GM19240 (cell line): Measurements from ENCODE around the gene ANKS1B.
"Not testable (repeated sequence)": the region's sequence is repeated elsewhere in the genome, so short reads cannot be mapped to it uniquely, and the experiment has no call there.

ENCODE experiments used
- DNase-seq: peaks from one replicate; pipeline ENCODE4 v3.0.0; 2011; ENCODE audit warnings: low spot score; ENCODE audit not compliant: insufficient read length

ANKS1B gene

GRCh38 chr12:99706736-99707473, 277.8 kb downstream of the ANKS1B start:
- DNase-seq = no peak

- no peak for DNase-seq
Measured at GRCh38 chr12:99704458-99704857, 280.3 kb downstream of the ANKS1B start.

- DNase-seq = no peak
Measured at GRCh38 chr12:99704036-99704435, 280.7 kb downstream of the ANKS1B start.

GRCh38 chr12:99700032-99700431, 284.7 kb downstream of the ANKS1B start:
- no peak for DNase-seq

GRCh38 chr12:99695050-99695449, 289.7 kb downstream of the ANKS1B start:
- no peak for DNase-seq

GRCh38 chr12:99686142-99686541, 298.6 kb downstream of the ANKS1B start:
- DNase-seq = no peak

GRCh38 chr12:99680276-99680675, 304.5 kb downstream of the ANKS1B start:
- no peak for DNase-seq

GRCh38 chr12:99670635-99671034, 314.1 kb downstream of the ANKS1B start:
- no peak for DNase-seq

- no peak for DNase-seq
Measured at GRCh38 chr12:99658671-99659349, 325.9 kb downstream of the ANKS1B start.

- no peak for DNase-seq
Measured at GRCh38 chr12:99649551-99649950, 335.2 kb downstream of the ANKS1B start.

GRCh38 chr12:99648183-99648582, 336.6 kb downstream of the ANKS1B start:
- no peak for DNase-seq

- no peak for DNase-seq
Measured at GRCh38 chr12:99647453-99647852, 337.3 kb downstream of the ANKS1B start, which contains the start of gene GARIN6. GARIN6 (plus strand) TSS chr12:99647753; CDS start chr12:99648175, 422 bp downstream.

GRCh38 chr12:99644629-99645028, 340.1 kb downstream of the ANKS1B start:
- no peak for DNase-seq

- DNase-seq = no peak
Measured at GRCh38 chr12:99627459-99627858, 357.3 kb downstream of the ANKS1B start.

GRCh38 chr12:99624591-99624990, 360.1 kb downstream of the ANKS1B start:
- not testable (repeated sequence) for DNase-seq

GRCh38 chr12:99620159-99620479, 364.6 kb downstream of the ANKS1B start:
- DNase-seq = no peak

GRCh38 chr12:99619389-99620158, 365.2 kb downstream of the ANKS1B start:
- DNase-seq = no peak

- DNase-seq = no peak
Measured at GRCh38 chr12:99618657-99619056, 366.1 kb downstream of the ANKS1B start.

GRCh38 chr12:99611599-99611998, 373.1 kb downstream of the ANKS1B start:
- DNase-seq = no peak

GRCh38 chr12:99611117-99611516, 373.6 kb downstream of the ANKS1B start:
- DNase-seq = no peak

- DNase-seq = no peak
Measured at GRCh38 chr12:99609455-99610181, 375.1 kb downstream of the ANKS1B start.

GRCh38 chr12:99600388-99600787, 384.3 kb downstream of the ANKS1B start:
- DNase-seq = no peak
